ENCODE measurements around the gene CTCFL.
"Not testable (repeated sequence)": the region's sequence is repeated elsewhere in the genome, so short reads cannot be mapped to it uniquely, and the experiment has no call there.

Gene CTCFL

DNA sequence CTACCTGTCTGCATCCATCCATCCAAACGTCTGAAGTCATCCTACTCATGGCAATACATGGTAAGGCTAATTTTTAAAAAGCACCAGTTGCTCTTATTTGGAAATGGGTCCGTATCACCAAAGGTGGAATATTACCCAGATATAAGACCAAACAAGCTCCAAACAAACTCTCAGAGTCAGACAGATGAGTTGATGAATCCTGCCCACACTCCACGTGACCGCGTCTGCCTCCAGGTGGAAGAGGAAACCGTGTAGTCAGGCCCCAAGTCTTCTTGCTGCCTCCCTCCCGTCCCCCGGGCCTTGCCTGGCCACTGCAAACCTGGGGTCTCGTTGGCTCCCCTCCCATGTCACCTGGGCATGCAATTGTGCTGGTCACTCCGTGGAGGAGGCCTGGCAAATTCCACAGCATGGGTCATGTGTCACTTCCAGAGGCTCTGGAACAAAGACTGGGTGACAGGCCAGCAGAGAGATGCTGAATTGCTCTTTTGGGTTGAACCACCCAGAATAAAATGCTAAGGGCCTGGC, 31.8 kb downstream of the CTCFL start:
- peaks cover 81% of the 10 kb centered on the region for H3K36me3 ChIP-seq (ENCODE audit: control insufficient read depth, low read length)
- H3K27me3 ChIP-seq (ENCODE audit: control insufficient read depth, low read length), result no peaks in the 10 kb centered on the region
- H3K4me2 ChIP-seq (ENCODE audit: low read length), result peak overlapping the region; percentile 66
- H4K20me1 ChIP-seq (ENCODE audit: control insufficient read depth, insufficient read depth, low read depth, low read length), result peaks cover 24% of the 10 kb centered on the region
- H3K27ac ChIP-seq (ENCODE audit: low read depth, low read length), result peak overlapping the region; percentile 80
- H3K79me2 ChIP-seq (ENCODE audit: control insufficient read depth, low read length), result peaks cover 95% of the 10 kb centered on the region
- H3K4me1 ChIP-seq (ENCODE audit: control insufficient read depth, low read length), result peaks cover 92% of the 10 kb centered on the region
- no peaks in the 10 kb centered on the region for H3K9me2 ChIP-seq (replicated peaks; ENCODE audit: control insufficient read depth, low read length)
- TF ChIP-seq CTCF (IDR thresholded peaks at IDR 0.05; ENCODE audit: low read depth, low read length, poor library complexity, severe bottlenecking), result no peak
- no peak for TF ChIP-seq EZH2phosphoT487 (IDR thresholded peaks at IDR 0.05; ENCODE audit: borderline replicate concordance, low read length)
- peak overlapping the region; percentile 51 for H3K4me3 ChIP-seq (ENCODE audit: low read length)
- peaks cover 6% of the 10 kb centered on the region; the same call in 1 of the 2 replicates for H3K9me3 ChIP-seq (ENCODE audit: control insufficient read depth, insufficient read depth, low read length)
- H3F3A ChIP-seq (ENCODE audit: control insufficient read depth, insufficient read depth), result peaks cover 43% of the 10 kb centered on the region

GRCh38 chr20:57491373-57491772, 33.6 kb downstream of the CTCFL start:
- H3K4me2 ChIP-seq (ENCODE audit: low read length), result peak overlapping the region; percentile 66
- H3K27me3 ChIP-seq (ENCODE audit: control insufficient read depth, low read length), result no peaks in the 10 kb centered on the region
- peaks cover 91% of the 10 kb centered on the region for H3K4me1 ChIP-seq (ENCODE audit: control insufficient read depth, low read length)
- peaks cover 84% of the 10 kb centered on the region for H3K36me3 ChIP-seq (ENCODE audit: control insufficient read depth, low read length)
- H3K9me3 ChIP-seq (ENCODE audit: control insufficient read depth, insufficient read depth, low read length), result peaks cover 13% of the 10 kb centered on the region; the same call in 1 of the 2 replicates
- peaks cover 11% of the 10 kb centered on the region for H4K20me1 ChIP-seq (ENCODE audit: control insufficient read depth, insufficient read depth, low read depth, low read length)
- peaks cover 98% of the 10 kb centered on the region for H3K79me2 ChIP-seq (ENCODE audit: control insufficient read depth, low read length)
- TF ChIP-seq CTCF (IDR thresholded peaks at IDR 0.05; ENCODE audit: low read depth, low read length, poor library complexity, severe bottlenecking) (no peak), EZH2phosphoT487 (IDR thresholded peaks at IDR 0.05; ENCODE audit: borderline replicate concordance, low read length) (no peak)
- H3K4me3 ChIP-seq (ENCODE audit: low read length), result peak overlapping the region; percentile 51
- H3K27ac ChIP-seq (ENCODE audit: low read depth, low read length), result peak overlapping the region; percentile 80
- H3K9me2 ChIP-seq (replicated peaks; ENCODE audit: control insufficient read depth, low read length), result no peaks in the 10 kb centered on the region
- peaks cover 41% of the 10 kb centered on the region for H3F3A ChIP-seq (ENCODE audit: control insufficient read depth, insufficient read depth)

DNA sequence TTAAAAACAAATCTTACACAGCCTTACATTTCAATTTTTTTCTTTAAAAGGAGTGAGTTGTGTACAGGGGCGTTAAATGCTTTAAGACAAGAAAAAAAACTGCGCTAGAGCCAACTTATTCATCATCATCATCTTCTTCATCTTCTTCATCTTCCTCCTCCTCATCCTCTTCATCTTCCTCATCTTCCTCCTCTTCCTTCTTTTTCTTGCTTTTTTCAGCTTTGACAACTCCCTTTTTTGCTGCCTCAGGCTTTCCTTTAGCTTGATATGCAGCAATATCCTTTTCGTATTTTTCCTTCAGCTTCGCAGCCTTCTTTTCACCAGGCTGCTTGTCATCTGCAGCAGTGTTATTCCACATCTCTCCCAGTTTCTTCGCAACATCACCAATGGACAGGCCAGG, 36.7 kb downstream of the CTCFL start:
- not testable (repeated sequence) for H3K27me3 ChIP-seq (ENCODE audit: control insufficient read depth, low read length); H3K4me3 ChIP-seq (ENCODE audit: low read length); H3K27ac ChIP-seq (ENCODE audit: low read depth, low read length); H3K9me2 ChIP-seq (replicated peaks; ENCODE audit: control insufficient read depth, low read length); H4K20me1 ChIP-seq (ENCODE audit: control insufficient read depth, insufficient read depth, low read depth, low read length); H3K4me2 ChIP-seq (ENCODE audit: low read length)
- Histone ChIP-seq H3K9me3 (ENCODE audit: control insufficient read depth, insufficient read depth, low read length) (peaks cover 27% of the 10 kb centered on the region), H3K36me3 (ENCODE audit: control insufficient read depth, low read length) (peaks cover 85% of the 10 kb centered on the region), H3K4me1 (ENCODE audit: control insufficient read depth, low read length) (peaks cover 89% of the 10 kb centered on the region), H3F3A (ENCODE audit: control insufficient read depth, insufficient read depth) (peaks cover 33% of the 10 kb centered on the region), H3K79me2 (ENCODE audit: control insufficient read depth, low read length) (peaks cover 98% of the 10 kb centered on the region)

GRCh38 chr20:57485770-57486169, 39.2 kb downstream of the CTCFL start:
- Histone ChIP-seq H3K4me1 (ENCODE audit: control insufficient read depth, low read length) (peaks cover 90% of the 10 kb centered on the region), H3F3A (ENCODE audit: control insufficient read depth, insufficient read depth) (peaks cover 35% of the 10 kb centered on the region), H3K79me2 (ENCODE audit: control insufficient read depth, low read length) (peaks cover 75% of the 10 kb centered on the region), H3K4me3 (ENCODE audit: low read length) (peak overlapping the region; percentile 40), H3K9me3 (ENCODE audit: control insufficient read depth, insufficient read depth, low read length) (peaks cover 27% of the 10 kb centered on the region), H3K4me2 (ENCODE audit: low read length) (peak overlapping the region; percentile 72), H3K27me3 (ENCODE audit: control insufficient read depth, low read length) (no peaks in the 10 kb centered on the region), H3K9me2 (replicated peaks; ENCODE audit: control insufficient read depth, low read length) (no peaks in the 10 kb centered on the region), H4K20me1 (ENCODE audit: control insufficient read depth, insufficient read depth, low read depth, low read length) (no peaks in the 10 kb centered on the region; the same call in 1 of the 2 replicates), H3K27ac (ENCODE audit: low read depth, low read length) (no peak overlapping the region), H3K36me3 (ENCODE audit: control insufficient read depth, low read length) (peaks cover 68% of the 10 kb centered on the region)
- TF ChIP-seq EZH2phosphoT487 (IDR thresholded peaks at IDR 0.05; ENCODE audit: borderline replicate concordance, low read length) (no peak), CTCF (IDR thresholded peaks at IDR 0.05; ENCODE audit: low read depth, low read length, poor library complexity, severe bottlenecking) (no peak)
